HG03175 (cell line): ENCODE measurements around the gene OR14C36.
"Not testable (repeated sequence)": the region's sequence is repeated elsewhere in the genome, so short reads cannot be mapped to it uniquely, and the experiment has no call there.

Experiments used
- ATAC-seq: cut with Tn5 transposase; IDR thresholded peaks from one replicate; pipeline ENCODE4 v1.9.1; 2021; ENCODE audit warnings: mild to moderate bottlenecking, moderate library complexity; ENCODE audit not compliant: unreplicated experiment

OR14C36 gene, protein sequence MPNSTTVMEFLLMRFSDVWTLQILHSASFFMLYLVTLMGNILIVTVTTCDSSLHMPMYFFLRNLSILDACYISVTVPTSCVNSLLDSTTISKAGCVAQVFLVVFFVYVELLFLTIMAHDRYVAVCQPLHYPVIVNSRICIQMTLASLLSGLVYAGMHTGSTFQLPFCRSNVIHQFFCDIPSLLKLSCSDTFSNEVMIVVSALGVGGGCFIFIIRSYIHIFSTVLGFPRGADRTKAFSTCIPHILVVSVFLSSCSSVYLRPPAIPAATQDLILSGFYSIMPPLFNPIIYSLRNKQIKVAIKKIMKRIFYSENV

DNA sequence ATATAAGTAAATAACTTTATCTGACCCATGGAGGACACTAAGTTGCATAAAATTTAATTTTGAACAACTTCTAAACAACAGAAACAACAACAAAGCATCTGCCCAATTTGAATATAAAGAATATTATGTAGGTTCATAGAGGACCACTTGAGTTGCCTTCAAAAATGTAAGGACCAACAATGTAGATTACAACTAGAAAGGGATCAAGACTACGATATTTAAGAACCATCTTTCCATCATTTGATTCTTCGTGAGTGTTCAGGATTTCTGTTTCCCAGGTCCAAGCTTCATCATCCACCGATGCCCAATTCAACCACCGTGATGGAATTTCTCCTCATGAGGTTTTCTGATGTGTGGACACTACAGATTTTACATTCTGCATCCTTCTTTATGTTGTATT, at the start of gene OR14C36:
Gene OR14C36 (plus strand): TSS at position 301 of the 400 bp plus-strand sequence. CDS start 0 bp downstream, at position 301.
- no peak for ATAC-seq

- no peak for ATAC-seq
These were observed 45.3 kb upstream of the OR14C36 start, which contains the start of gene OR2T12 for GRCh38 chr1:248303324-248303723. Gene OR2T12, minus strand, starts transcription at chr1:248303424. Its CDS starts 7,846 bp downstream, at chr1:248295578.

DNA sequence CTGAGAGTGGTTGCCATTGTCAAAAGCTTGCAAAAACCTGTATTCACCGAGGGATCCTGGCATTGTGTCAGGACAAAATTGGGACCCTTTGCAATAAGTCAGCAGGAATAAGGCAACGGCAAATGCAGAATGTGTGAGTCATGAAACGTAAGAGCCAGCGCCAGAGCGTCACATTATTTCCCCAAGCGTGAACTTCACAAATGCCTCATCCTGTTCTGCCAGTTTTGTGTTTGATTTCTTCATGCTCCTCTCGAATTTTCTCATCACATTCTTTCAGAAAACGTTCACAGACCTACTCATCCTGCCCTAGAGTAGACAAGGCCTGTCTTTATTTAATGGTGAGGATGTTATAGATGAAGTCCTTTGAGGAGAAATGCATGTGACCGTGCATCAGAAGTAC, 42.9 kb upstream of the OR14C36 start:
- not testable (repeated sequence) for ATAC-seq

- no peak for ATAC-seq
These were observed 42.5 kb upstream of the OR14C36 start for GRCh38 chr1:248306103-248306502.

GRCh38 chr1:248306740-248307139, 41.8 kb upstream of the OR14C36 start:
- ATAC-seq = not testable (repeated sequence)

- no peak for ATAC-seq
These were observed 31.8 kb upstream of the OR14C36 start for GRCh38 chr1:248316796-248317195.

GRCh38 chr1:248324468-248324867, 24.1 kb upstream of the OR14C36 start, which contains the start of gene OR2M7:
Gene OR2M7, minus strand, starts transcription at chr1:248324568. Its CDS starts 0 bp downstream, at chr1:248324568.
- ATAC-seq = no peak

DNA sequence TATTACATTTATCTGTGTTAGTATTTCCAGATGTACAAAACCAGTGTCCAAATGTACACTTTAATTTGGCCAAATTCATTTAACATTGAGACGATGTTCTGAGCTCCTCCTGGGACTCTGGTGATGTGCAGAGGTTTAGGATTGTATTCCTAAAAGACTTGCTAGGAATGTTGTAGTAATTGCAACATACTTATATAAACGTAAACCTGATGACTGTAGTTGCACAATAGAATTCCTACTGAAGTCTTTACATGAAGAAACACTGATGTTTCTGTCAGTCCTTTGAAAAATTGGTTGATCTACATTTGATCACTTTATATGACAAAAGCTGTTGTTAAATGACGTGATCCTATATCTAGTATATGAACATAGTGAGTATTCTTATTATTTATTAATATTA, 5.1 kb upstream of the OR14C36 start:
- no peak for ATAC-seq

DNA sequence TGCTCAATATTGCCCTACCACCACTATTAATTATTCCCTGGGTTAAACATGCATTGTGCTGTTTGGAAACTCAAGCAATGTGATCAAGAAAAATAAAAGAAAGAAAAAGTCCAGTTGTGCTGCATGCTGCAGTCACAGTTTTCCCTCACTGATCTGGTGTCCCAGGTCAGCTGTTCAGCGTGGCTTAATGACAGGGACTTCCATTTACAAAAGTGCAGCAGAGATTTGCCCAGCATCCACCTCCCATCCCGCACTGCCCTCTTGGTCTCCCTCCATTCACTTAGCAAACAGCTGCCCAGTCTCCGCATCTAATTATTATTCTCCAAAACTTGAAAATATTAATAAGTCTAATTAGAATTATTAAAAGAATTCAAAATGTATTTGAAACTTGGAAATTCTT, 10.8 kb downstream of the OR14C36 start:
- no peak for ATAC-seq

- ATAC-seq = no peak
These were observed 12.6 kb downstream of the OR14C36 start, which contains the start of gene OR2T4 for GRCh38 chr1:248361121-248361715. Gene OR2T4, plus strand, starts transcription at chr1:248361665. Its CDS starts 0 bp downstream, at chr1:248361665.

DNA sequence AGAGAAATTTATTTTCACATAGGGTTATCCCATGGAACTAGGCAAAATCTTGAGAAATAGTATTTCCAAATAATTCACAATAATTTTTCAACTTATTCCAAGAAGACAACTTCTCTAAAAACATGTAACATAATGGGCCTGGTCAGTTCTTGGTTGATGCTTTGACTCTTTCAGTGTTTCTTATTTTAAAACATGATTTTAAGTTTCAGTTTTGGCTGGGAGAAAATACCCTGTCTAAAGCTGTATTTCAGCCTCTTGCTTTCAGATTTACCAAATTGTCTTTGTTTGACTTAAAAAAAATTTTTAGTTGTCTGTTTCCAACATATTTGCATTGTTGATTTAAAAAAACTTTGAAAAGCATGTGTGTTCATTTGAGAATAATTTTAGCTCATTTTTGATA, 18.0 kb downstream of the OR14C36 start:
- ATAC-seq = no peak

- ATAC-seq = peak; percentile 41
These were observed 23.8 kb downstream of the OR14C36 start for GRCh38 chr1:248372394-248372793.

DNA sequence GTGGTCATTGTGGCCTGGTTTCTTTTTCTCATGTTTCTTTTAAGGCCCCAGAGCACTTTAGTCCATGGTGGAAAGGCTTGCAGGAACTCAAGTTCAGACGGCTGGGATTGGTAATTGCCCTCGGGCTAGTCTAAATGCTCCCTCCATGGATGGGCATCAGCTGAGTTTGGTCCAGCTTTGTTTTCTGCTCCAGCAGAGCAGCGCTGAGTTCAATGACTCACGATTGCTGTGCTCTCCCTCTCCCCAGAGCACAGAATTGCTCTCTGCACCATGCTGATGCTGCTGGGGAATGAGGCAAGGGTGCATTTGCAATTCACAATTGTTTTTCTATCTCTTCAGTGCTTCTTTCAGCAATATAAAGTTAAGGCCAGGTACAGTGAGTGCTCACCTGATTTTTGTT, 25.2 kb downstream of the OR14C36 start:
- ATAC-seq = no peak

- ATAC-seq = no peak
These were observed 26.9 kb downstream of the OR14C36 start, which contains the start of gene OR2T6 for GRCh38 chr1:248375446-248375845. Gene OR2T6, plus strand, starts transcription at chr1:248375746. Its CDS starts 11,863 bp downstream, at chr1:248387609.

DNA sequence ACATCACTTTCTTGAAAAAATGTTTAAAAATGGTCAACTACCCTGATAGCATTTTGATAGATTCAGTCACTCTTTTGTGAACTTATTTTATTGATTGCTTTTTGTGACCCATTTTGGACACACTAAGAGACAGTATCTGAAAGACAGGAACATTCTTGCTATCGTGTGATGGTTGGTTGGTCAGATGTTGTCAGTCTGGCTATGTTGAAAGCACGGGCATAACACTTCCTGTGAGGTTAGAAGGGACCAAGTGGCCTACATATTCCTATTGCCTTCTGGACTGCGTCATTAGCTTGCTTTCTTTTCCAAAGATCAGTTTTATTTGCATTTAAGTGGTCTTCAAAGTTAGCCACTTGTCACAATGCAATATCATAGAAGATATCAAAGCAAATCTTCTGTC, 28.3 kb downstream of the OR14C36 start:
- ATAC-seq = no peak

DNA sequence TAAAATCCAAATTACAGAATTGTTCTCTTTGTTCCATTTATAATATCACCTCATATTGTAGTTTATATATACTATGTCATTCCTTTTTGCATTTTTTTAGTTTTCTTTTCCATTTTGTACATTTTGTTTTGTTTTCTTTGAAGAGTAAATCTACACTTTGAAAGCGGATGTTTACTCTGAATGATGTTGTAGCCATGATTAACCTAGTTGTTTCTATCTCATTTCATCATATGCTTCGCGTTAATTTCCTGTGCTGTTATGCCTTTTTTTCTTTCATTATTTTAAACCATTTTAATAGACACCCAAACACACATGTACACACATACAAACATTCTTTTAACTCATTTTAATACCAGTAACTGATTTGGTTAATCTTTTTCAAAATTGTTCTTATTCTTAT, 32.3 kb downstream of the OR14C36 start:
- no peak for ATAC-seq

DNA sequence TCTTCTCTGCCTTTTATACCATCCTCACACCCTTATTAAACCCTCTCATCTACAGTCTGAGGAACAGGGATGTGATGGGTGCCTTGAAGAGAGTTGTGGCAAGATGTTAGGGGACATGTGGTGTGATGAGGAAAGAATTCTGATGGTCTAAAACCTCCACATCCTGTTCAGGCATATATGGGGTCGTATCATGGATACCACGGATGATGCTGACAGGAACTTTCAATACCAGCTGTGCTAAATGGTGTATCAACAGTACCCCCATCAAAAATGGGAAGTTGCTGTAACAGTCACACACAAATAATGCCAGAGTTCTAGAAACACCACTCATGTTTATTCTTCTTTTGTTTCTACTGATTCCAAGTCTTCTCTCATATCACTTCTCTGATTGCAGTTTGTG, 39.9 kb downstream of the OR14C36 start:
- no peak for ATAC-seq

GRCh38 chr1:248393050-248393449, 44.5 kb downstream of the OR14C36 start:
- no peak for ATAC-seq
